HepG2 (cell line): ENCODE results near the gene NEFH. TPM values are rescaled to one million over a fixed set of nuclear protein-coding genes. Genes with fewer than 3 reads are reported as not detected.
A peak's percentile ranks its signal among the peaks of the same experiment; 100 is the strongest.

Experiments used
- ATAC-seq: fragments of 200-7000 bp; cut with Tn5 transposase; 3 replicates; pipeline ENCODE4 v1.9.1; 2020; ENCODE audit warnings: mild to moderate bottlenecking, moderate library complexity
- BruUV-seq: library from RNA; stranded (reverse); fragments of 400-500 nt; replicated peaks from 2 replicates; lab custom pipeline; 2021; lab: Mats Ljungman, UMichigan
- CTCF ChIA-PET: fragments of 300-600 bp; formaldehyde crosslinking; extraction: SDS; loops from one replicate; lab custom pipeline; 2021; ENCODE audit warnings: low total read pairs, inconsistent platforms, low intra/inter-chr PET ratio; lab: Yijun Ruan, JAX
- POLR2A ChIA-PET: fragments of 350-600 bp; sonication (Branson Sonifier 250); formaldehyde crosslinking; loops from one replicate; lab custom pipeline; 2020; ENCODE audit warnings: antibody characterized with exemption, inconsistent platforms; lab: Yijun Ruan, JAX
- DNase-seq: peaks from one replicate; pipeline ENCODE4 v3.0.0-alpha.2; 2015; ENCODE audit warnings: low spot score
- FAIRE-seq: peaks from 3 replicates; lab custom pipeline; 2011; peaks lifted over from hg19 to GRCh38; lab: Jason Lieb, UNC
- H2AFZ ChIP-seq: one replicate; pipeline ENCODE4 v1.6.1; 2011; ENCODE audit warnings: low read length, inconsistent platforms
- H3K27ac ChIP-seq: fragments of 300-600 bp; 3 replicates; pipeline ENCODE4 v1.8.0; 2011; ENCODE audit warnings: mixed run types, mild to moderate bottlenecking, mixed read lengths, low read length, inconsistent platforms; ENCODE audit not compliant: insufficient read depth; ENCODE audit errors: extremely low read length
- H3K27me3 ChIP-seq, 2 experiments: fragments of 200-600 bp in 1 of 2; 2 replicates in 1 of 2; 3 replicates in 1 of 2; pipeline versions ENCODE4 v1.6.0 to v1.8.0; 2011; ENCODE audit warnings: low read length in 2 of 2, mild to moderate bottlenecking in 2 of 2, moderate library complexity in 2 of 2, inconsistent platforms in 1 of 2; ENCODE audit not compliant: insufficient read depth in 2 of 2, control insufficient read depth in 1 of 2
- H3K36me3 ChIP-seq, 2 experiments: fragments of 200-600 bp in 1 of 2; replicated peaks in 1 of 2; 2 replicates in 1 of 2; 3 replicates in 1 of 2; pipeline versions ENCODE4 v1.5.1 to v1.8.0; 2011; ENCODE audit warnings: low read length in 2 of 2, inconsistent platforms in 1 of 2; ENCODE audit not compliant: insufficient read depth in 2 of 2, control insufficient read depth in 1 of 2
- H3K4me1 ChIP-seq: 2 replicates; pipeline ENCODE4 v1.5.1; 2012; ENCODE audit warnings: low read length, inconsistent platforms; ENCODE audit not compliant: insufficient read depth
- H3K4me2 ChIP-seq: 2 replicates; pipeline ENCODE4 v1.6.0; 2011; ENCODE audit warnings: low read depth, low read length, inconsistent platforms
- H3K4me3 ChIP-seq, 3 experiments: fragments of 200-600 bp in 1 of 3; sonication (generic), shearing (Covaris generic) in 1 of 3; replicated peaks in 1 of 3; 2 replicates each; pipeline ENCODE4 v1.5.1; 2011 to 2016; ENCODE audit warnings: low read length in 3 of 3, inconsistent platforms in 2 of 3, low read depth in 2 of 3, mild to moderate bottlenecking in 2 of 3, control low read depth in 1 of 3, mixed read lengths in 1 of 3; ENCODE audit not compliant: insufficient read depth in 1 of 3
- H3K79me2 ChIP-seq: one replicate; pipeline ENCODE4 v1.6.1; 2011; ENCODE audit warnings: low read length, inconsistent platforms; ENCODE audit not compliant: insufficient read depth
- H3K9ac ChIP-seq: 2 replicates; pipeline ENCODE4 v1.6.0; 2011; ENCODE audit warnings: mild to moderate bottlenecking, low read depth, low read length, inconsistent platforms; ENCODE audit not compliant: insufficient read depth
- H3K9me3 ChIP-seq: 2 replicates; pipeline ENCODE4 v1.5.1; 2012; ENCODE audit warnings: mild to moderate bottlenecking, low read length
- H4K20me1 ChIP-seq: 2 replicates; pipeline ENCODE4 v1.6.0; 2011; ENCODE audit warnings: inconsistent platforms, mild to moderate bottlenecking, low read length, moderate library complexity; ENCODE audit not compliant: insufficient read depth
- E2F5 ChIP-seq: sonication (generic); formaldehyde crosslinking; conservative IDR thresholded peaks from 2 replicates; pipeline ENCODE4 v1.4.0; 2020; ENCODE audit warnings: missing genetic modification reagents
- KAT2B ChIP-seq: fragments of 150-350 bp; IDR thresholded peaks from 2 replicates; pipeline ENCODE4 v1.6.1; 2014; ENCODE audit warnings: low read depth, low read length, borderline replicate concordance
- RAD51 ChIP-seq: fragments of 450-650 bp; IDR thresholded peaks from 2 replicates; pipeline ENCODE4 v1.6.1; 2016; ENCODE audit warnings: borderline replicate concordance
- RFX1 ChIP-seq: fragments of 450-650 bp; IDR thresholded peaks from 2 replicates; pipeline ENCODE4 v1.6.1; 2017
- SKI ChIP-seq: fragments of 450-650 bp; IDR thresholded peaks from one replicate; pipeline ENCODE4 v1.6.1; 2018; ENCODE audit warnings: mild to moderate bottlenecking; ENCODE audit not compliant: partially characterized antibody
- TFDP1 ChIP-seq: IDR thresholded peaks from 2 replicates; pipeline ENCODE4 v1.6.1; 2016; ENCODE audit warnings: missing compliant biosample characterization, missing genetic modification reagents, borderline replicate concordance
- ZKSCAN1 ChIP-seq: fragments of 150-350 bp; IDR thresholded peaks from 2 replicates; pipeline ENCODE4 v1.6.1; 2014; ENCODE audit warnings: low read length
- ZNF121 ChIP-seq: sonication (generic); formaldehyde crosslinking; IDR thresholded peaks from 2 replicates; pipeline ENCODE4 v1.5.0; 2020; ENCODE audit warnings: mild to moderate bottlenecking, missing genetic modification reagents
- ZNF512B ChIP-seq: sonication (generic); formaldehyde crosslinking; IDR thresholded peaks from 2 replicates; pipeline ENCODE4 v1.5.1; 2020; ENCODE audit warnings: missing genetic modification reagents, mild to moderate bottlenecking, borderline replicate concordance
- ZNF839 ChIP-seq: sonication (generic); formaldehyde crosslinking; IDR thresholded peaks from 2 replicates; pipeline ENCODE4 v1.4.0; 2020; ENCODE audit warnings: missing genetic modification reagents, mild to moderate bottlenecking, borderline replicate concordance
- WGBS: methylation state at CpG from one replicate; pipeline ENCODE4 v1.1.6; 2017; ENCODE audit warnings: low lambda C conversion rate; 5-methylcytosine and 5-hydroxymethylcytosine counted together
- in situ Hi-C: cut with HindIII; loops from 2 replicates; pipeline ENCODE4 v1.10.0; 2017; ENCODE audit warnings: low pct_unique_long_range_greater_than_20kb; ENCODE audit not compliant: extremely low pct_ligation_motif_present
- intact Hi-C: fragments of 100-400 bp; cut with micrococcal nuclease; formaldehyde crosslinking; loops from one replicate; pipeline ENCODE4 v1.10.0; 2022; ENCODE audit not compliant: unreplicated experiment
- polyA plus RNA-seq, 8 experiments: library from polyadenylated mRNA; depleted of rRNA in 3 of 8; stranded (reverse) in 7 of 8; unstranded in 1 of 8; fragments of >200 nt; fragmentation: Illumina TruSeq in 4 of 8; extraction: Trizol in 4 of 8; gene quantifications; 2 replicates each; pipeline versions ENCODE4 v1.2.1 to v1.2.3, GENCODE V29; 2011 to 2016; ENCODE audit warnings: low read depth in 4 of 8, missing spikeins in 1 of 8, mixed read lengths in 1 of 8; ENCODE audit not compliant: insufficient read depth in 1 of 8
- total RNA-seq, 5 experiments: library from RNA; depleted of rRNA; stranded (reverse); fragments of >200 nt; fragmentation: Illumina TruSeq; extraction: Trizol; gene quantifications; 2 replicates each; pipeline ENCODE4 v1.2.3, GENCODE V29; 2016; ENCODE audit warnings: low read depth in 1 of 5
- TF ChIP-seq, protein P1 (sequence below): sonication (generic); formaldehyde crosslinking; IDR thresholded peaks from 2 replicates; pipeline ENCODE4 v1.4.0; 2020; ENCODE audit warnings: missing genetic modification reagents, borderline replicate concordance

The NEFH gene
- total and polyA plus RNA-seq, 2 of the 13 experiments (the other 11 are each of a cell fraction or from before 2014, with no cell fraction given) = not detected

DNA sequence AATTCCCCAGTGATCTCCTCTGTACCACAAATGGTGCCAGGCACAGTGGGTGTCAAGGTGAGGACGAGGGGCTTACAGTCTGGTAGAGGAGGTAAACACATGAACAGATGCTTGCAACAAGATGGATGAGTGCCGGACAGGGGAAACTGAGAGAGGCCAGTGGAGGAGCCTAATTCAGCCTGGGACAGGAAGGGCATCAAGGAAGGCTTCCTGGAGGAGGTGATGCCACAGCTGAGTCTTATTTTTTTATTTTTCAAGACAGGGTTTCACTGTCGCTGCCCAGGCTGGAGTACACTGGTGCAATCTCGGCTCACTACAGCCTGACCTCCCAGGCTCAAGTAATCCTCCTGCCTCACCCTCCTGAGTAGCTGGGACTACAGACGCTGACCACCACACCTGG lies 18.8 kb upstream of the NEFH start:
- POLR2A ChIA-PET = no interaction called here
- H3K4me2 ChIP-seq = no peak overlapping the region
- no peak overlapping the region for H3K9ac ChIP-seq
- BruUV-seq = no TSS peak
- in situ Hi-C loops (no loop called here), intact Hi-C loops (no loop called here)
- no peaks in the 10 kb centered on the region for H3K79me2 ChIP-seq
- no peaks in the 10 kb centered on the region for H4K20me1 ChIP-seq
- H3K27ac ChIP-seq = no peak overlapping the region
- H3K4me3 ChIP-seq = no peak overlapping the region
- CTCF ChIA-PET = no interaction called here
- DNase-seq = no peak
- H3K27me3 ChIP-seq = peaks cover 2 to 8% of the 10 kb centered on the region in 2 experiments; a peak in 2 of 5 replicates
- no peak overlapping the region for H2AFZ ChIP-seq
- H3K9me3 ChIP-seq = no peaks in the 10 kb centered on the region
- no peak for TF ChIP-seq E2F5 (CRISPR knock-in tag)
- TF ChIP-seq RFX1 = no peak
- no peak for TF ChIP-seq TFDP1 (CRISPR knock-in tag)
- TF ChIP-seq ZNF839 (CRISPR knock-in tag) = no peak
- no peak for TF ChIP-seq SKI
- no peaks in the 10 kb centered on the region for H3K36me3 ChIP-seq
- 60% methylated on average over 5 of the region's 5 CpGs for WGBS
- no peak for FAIRE-seq
- no peaks in the 10 kb centered on the region for H3K4me1 ChIP-seq
- ATAC-seq = no peak

DNA sequence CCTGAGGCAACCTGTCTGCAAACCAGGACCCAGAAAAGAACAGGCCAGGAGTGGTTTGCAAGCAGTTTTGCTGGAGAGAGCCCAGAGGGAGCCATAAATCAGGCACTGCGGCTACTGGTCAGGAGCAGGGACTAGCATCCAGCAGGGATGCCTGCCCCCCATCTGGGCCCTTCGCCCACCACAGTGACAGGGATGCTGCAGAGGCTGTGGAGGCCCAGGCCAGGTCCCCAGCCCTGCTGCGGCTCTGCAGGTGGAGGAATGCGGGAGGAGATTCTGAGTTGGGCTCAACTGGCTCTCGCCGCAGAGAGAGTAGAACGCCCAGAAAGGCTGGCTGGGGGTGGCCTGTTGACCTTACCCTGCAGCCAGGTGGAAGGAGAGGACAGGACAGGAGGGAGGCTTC lies 16.4 kb upstream of the NEFH start:
- POLR2A ChIA-PET = no interaction called here
- BruUV-seq = no TSS peak
- no peak for DNase-seq
- no peak overlapping the region for H2AFZ ChIP-seq
- peak; percentile 34; the same call in 2 of the 3 replicates for ATAC-seq
- in situ Hi-C loops (no loop called here), intact Hi-C loops (no loop called here)
- CTCF ChIA-PET = no interaction called here
- H3K27me3 ChIP-seq = peaks cover 5 to 23% of the 10 kb centered on the region in 2 experiments; a peak in 3 of 5 replicates
- H3K4me3 ChIP-seq = no peak overlapping the region
- H4K20me1 ChIP-seq = no peaks in the 10 kb centered on the region
- H3K4me1 ChIP-seq = no peaks in the 10 kb centered on the region
- H3K27ac ChIP-seq = no peak overlapping the region
- H3K9me3 ChIP-seq = no peaks in the 10 kb centered on the region
- H3K79me2 ChIP-seq = no peaks in the 10 kb centered on the region
- no peak overlapping the region for H3K4me2 ChIP-seq
- no peak for FAIRE-seq
- no peak overlapping the region for H3K9ac ChIP-seq
- no peaks in the 10 kb centered on the region for H3K36me3 ChIP-seq
- WGBS = 17% methylated on average over 4 of the region's 7 CpGs
- TF ChIP-seq ZNF512B (CRISPR knock-in tag) = no peak
- TF ChIP-seq, protein P1, sequence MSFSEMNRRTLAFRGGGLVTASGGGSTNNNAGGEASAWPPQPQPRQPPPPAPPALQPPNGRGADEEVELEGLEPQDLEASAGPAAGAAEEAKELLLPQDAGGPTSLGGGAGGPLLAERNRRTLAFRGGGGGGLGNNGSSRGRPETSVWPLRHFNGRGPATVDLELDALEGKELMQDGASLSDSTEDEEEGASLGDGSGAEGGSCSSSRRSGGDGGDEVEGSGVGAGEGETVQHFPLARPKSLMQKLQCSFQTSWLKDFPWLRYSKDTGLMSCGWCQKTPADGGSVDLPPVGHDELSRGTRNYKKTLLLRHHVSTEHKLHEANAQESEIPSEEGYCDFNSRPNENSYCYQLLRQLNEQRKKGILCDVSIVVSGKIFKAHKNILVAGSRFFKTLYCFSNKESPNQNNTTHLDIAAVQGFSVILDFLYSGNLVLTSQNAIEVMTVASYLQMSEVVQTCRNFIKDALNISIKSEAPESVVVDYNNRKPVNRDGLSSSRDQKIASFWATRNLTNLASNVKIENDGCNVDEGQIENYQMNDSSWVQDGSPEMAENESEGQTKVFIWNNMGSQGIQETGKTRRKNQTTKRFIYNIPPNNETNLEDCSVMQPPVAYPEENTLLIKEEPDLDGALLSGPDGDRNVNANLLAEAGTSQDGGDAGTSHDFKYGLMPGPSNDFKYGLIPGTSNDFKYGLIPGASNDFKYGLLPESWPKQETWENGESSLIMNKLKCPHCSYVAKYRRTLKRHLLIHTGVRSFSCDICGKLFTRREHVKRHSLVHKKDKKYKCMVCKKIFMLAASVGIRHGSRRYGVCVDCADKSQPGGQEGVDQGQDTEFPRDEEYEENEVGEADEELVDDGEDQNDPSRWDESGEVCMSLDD (CRISPR knock-in tag) = no peak
- TF ChIP-seq KAT2B = no peak
- no peak for TF ChIP-seq RAD51
- TF ChIP-seq ZNF121 (CRISPR knock-in tag) = no peak
- no peak for TF ChIP-seq ZKSCAN1
